ENCODE measurements around the gene TMEM236.

GRCh38 chr10:17805330-17805729, 53.3 kb downstream of the TMEM236 start:
- TF ChIP-seq CTCF (IDR thresholded peaks at IDR 0.05; ENCODE audit: insufficient read depth, low read length, poor library complexity, severe bottlenecking) (no peak), EZH2phosphoT487 (conservative IDR thresholded peaks at IDR 0.05; ENCODE audit: low read length) (no peak)
